ENCODE data around the gene BSN.

BSN gene

GRCh38 chr3:49609815-49610214 lies 55.5 kb downstream of the BSN start:
- no peak for FAIRE-seq
- no peak for DNase-seq (ENCODE audit: insufficient read length, low spot score)
- no peak for TF ChIP-seq POLR2A (IDR thresholded peaks at IDR 0.05; ENCODE audit: low read depth, low read length)
- TF ChIP-seq TAF1 (IDR thresholded peaks at IDR 0.05; ENCODE audit: low read depth, low read length): no peak
- TF ChIP-seq SPI1 (IDR thresholded peaks at IDR 0.05; ENCODE audit: low read depth, low read length): no peak
- TF ChIP-seq PAX5 (IDR thresholded peaks at IDR 0.05; ENCODE audit: insufficient read depth, low read length, severe bottlenecking): no peak
- no peak for TF ChIP-seq POU2F2 (IDR thresholded peaks at IDR 0.05; ENCODE audit: low read depth, low read length)
- TF ChIP-seq POLR2AphosphoS5 (IDR thresholded peaks at IDR 0.05; ENCODE audit: low read depth, low read length): no peak

DNA sequence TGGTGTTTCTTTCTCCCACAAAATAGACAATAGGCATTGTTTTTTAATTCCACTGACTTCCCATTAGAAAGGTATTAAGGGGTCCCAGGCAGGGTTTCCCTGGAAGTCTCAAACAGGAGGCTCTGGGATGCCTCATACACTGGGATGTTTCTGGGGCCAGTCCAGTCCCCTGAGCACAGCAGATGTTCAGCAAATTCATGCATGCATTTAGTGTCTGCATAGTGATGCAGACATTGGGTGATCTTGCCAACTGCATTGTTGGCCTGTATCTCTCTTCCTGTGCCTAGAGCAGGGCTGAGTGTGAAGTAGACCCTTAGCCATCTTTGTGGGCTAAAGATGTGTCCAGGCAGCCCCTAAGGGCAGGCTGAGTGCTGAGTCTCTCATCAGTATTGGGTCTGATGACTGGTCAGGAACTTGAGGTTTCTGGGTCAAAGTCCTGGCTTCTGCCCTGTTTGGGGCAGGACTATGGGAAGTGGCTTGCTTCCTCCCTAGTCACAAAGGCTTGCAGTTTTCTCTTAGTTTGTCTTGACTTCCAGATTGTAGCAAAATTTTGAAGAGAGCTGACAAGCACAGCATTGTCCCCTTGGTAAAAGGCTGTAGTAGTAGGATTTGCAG lies 56.5 kb downstream of the BSN start:
- FAIRE-seq: no peak

GRCh38 chr3:49611291-49611690 lies 57.0 kb downstream of the BSN start:
- DNase-seq (ENCODE audit: insufficient read length, low spot score): no peak
- no peak for TF ChIP-seq SPI1 (IDR thresholded peaks at IDR 0.05; ENCODE audit: low read depth, low read length)
- no peak for TF ChIP-seq PAX5 (IDR thresholded peaks at IDR 0.05; ENCODE audit: insufficient read depth, low read length, severe bottlenecking)
- TF ChIP-seq POU2F2 (IDR thresholded peaks at IDR 0.05; ENCODE audit: low read depth, low read length): no peak
- no peak for TF ChIP-seq TAF1 (IDR thresholded peaks at IDR 0.05; ENCODE audit: low read depth, low read length)
- no peak for FAIRE-seq

More for the DNA sequence above, 56.5 kb downstream of the BSN start:
- TF ChIP-seq POLR2AphosphoS5 (IDR thresholded peaks at IDR 0.05; ENCODE audit: low read depth, low read length) (no peak), POLR2A (IDR thresholded peaks at IDR 0.05; ENCODE audit: low read depth, low read length) (no peak), TAF1 (IDR thresholded peaks at IDR 0.05; ENCODE audit: low read depth, low read length) (no peak), POU2F2 (IDR thresholded peaks at IDR 0.05; ENCODE audit: low read depth, low read length) (no peak), SPI1 (IDR thresholded peaks at IDR 0.05; ENCODE audit: low read depth, low read length) (no peak), PAX5 (IDR thresholded peaks at IDR 0.05; ENCODE audit: insufficient read depth, low read length, severe bottlenecking) (no peak)
- DNase-seq (ENCODE audit: insufficient read length, low spot score): no peak

DNA sequence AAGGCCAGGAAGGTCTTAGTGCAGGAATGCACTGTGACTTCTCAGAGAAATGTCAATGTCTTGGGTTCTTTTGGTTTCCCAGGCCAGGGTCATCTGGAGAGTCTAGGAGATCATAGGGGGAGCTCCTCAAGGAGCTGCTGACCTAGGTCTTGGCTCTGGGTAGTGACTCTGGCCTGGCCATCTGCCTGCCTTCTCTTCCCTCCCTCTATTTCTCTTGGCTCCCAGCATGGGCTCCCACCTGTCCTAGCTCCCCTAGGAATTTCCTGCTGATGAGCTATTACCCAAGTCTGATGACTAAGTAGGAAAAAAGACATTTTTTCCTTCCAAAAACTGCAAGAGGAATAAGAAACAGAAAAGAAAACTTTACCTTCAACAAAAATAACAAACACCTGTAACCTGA lies 57.4 kb downstream of the BSN start:
- no peak for DNase-seq (ENCODE audit: insufficient read length, low spot score)
- no peak for FAIRE-seq
- no peak for TF ChIP-seq TAF1 (IDR thresholded peaks at IDR 0.05; ENCODE audit: low read depth, low read length)
- no peak for TF ChIP-seq POU2F2 (IDR thresholded peaks at IDR 0.05; ENCODE audit: low read depth, low read length)
- TF ChIP-seq PAX5 (IDR thresholded peaks at IDR 0.05; ENCODE audit: insufficient read depth, low read length, severe bottlenecking): no peak
- TF ChIP-seq SPI1 (IDR thresholded peaks at IDR 0.05; ENCODE audit: low read depth, low read length): no peak
- no peak for TF ChIP-seq POLR2A (IDR thresholded peaks at IDR 0.05; ENCODE audit: low read depth, low read length)
- TF ChIP-seq POLR2AphosphoS5 (IDR thresholded peaks at IDR 0.05; ENCODE audit: low read depth, low read length): no peak

- TF ChIP-seq TAF1 (IDR thresholded peaks at IDR 0.05; ENCODE audit: low read depth, low read length) (no peak), POLR2AphosphoS5 (IDR thresholded peaks at IDR 0.05; ENCODE audit: low read depth, low read length) (no peak)
- DNase-seq (ENCODE audit: insufficient read length, low spot score) (no peak), FAIRE-seq (no peak)
Measured at GRCh38 chr3:49614936-49615335, 60.7 kb downstream of the BSN start.

DNA sequence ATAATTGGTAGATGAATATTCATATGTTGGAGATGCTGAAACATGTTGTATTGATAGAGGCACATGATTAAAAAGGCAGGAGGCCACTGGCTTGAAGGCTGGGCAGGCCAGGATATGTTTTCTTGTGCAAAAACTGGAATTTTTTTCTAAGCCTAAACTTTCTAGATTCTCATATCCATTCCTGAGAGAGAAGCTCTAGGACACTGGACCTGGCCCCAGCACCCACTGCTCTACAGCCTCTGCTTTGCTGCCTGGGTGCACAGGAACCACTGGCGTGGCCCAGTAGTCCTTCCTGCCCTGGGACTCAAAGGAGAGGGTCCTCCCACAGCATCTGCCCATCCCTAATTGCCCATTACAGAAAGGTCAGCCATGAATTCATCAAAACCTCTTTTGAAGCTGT lies 61.8 kb downstream of the BSN start:
- no peak for TF ChIP-seq POLR2AphosphoS5 (IDR thresholded peaks at IDR 0.05; ENCODE audit: low read depth, low read length)
- TF ChIP-seq POLR2A (IDR thresholded peaks at IDR 0.05; ENCODE audit: low read depth, low read length): no peak
- TF ChIP-seq TAF1 (IDR thresholded peaks at IDR 0.05; ENCODE audit: low read depth, low read length): no peak
- no peak for TF ChIP-seq POU2F2 (IDR thresholded peaks at IDR 0.05; ENCODE audit: low read depth, low read length)
- TF ChIP-seq SPI1 (IDR thresholded peaks at IDR 0.05; ENCODE audit: low read depth, low read length): no peak
- TF ChIP-seq PAX5 (IDR thresholded peaks at IDR 0.05; ENCODE audit: insufficient read depth, low read length, severe bottlenecking): no peak
- DNase-seq (ENCODE audit: insufficient read length, low spot score): no peak
- FAIRE-seq: no peak

DNA sequence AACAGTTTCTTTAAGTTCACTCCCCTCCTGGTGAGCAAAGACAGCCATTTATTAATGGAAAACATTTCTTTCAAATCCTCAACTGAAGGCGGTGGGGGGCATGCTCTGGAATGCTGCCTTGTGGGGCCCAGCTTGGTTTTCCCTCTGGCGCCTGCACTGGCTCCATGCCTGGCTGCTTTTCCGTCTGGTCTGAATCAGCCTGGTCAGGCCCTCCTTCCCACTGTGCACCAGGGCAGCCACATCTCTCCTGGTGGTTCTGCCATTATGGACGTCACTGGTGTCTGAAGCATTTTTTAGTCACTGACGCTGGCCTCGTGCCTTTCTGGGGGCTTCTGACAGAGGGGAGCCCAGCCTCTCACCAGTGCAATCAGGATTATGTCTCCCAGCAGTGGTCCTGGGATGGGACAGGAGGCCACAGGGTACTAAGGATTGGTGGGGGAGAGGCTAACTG lies 62.2 kb downstream of the BSN start:
- TF ChIP-seq POLR2A (IDR thresholded peaks at IDR 0.05; ENCODE audit: low read depth, low read length) (no peak), POU2F2 (IDR thresholded peaks at IDR 0.05; ENCODE audit: low read depth, low read length) (no peak), SPI1 (IDR thresholded peaks at IDR 0.05; ENCODE audit: low read depth, low read length) (no peak), TAF1 (IDR thresholded peaks at IDR 0.05; ENCODE audit: low read depth, low read length) (no peak)
- FAIRE-seq (no peak), DNase-seq (ENCODE audit: insufficient read length, low spot score) (no peak)

- DNase-seq (ENCODE audit: insufficient read length, low spot score) (no peak), FAIRE-seq (no peak)
- no peak for TF ChIP-seq SPI1 (IDR thresholded peaks at IDR 0.05; ENCODE audit: low read depth, low read length)
- no peak for TF ChIP-seq POLR2A (IDR thresholded peaks at IDR 0.05; ENCODE audit: low read depth, low read length)
- no peak for TF ChIP-seq PAX5 (IDR thresholded peaks at IDR 0.05; ENCODE audit: insufficient read depth, low read length, severe bottlenecking)
- TF ChIP-seq TAF1 (IDR thresholded peaks at IDR 0.05; ENCODE audit: low read depth, low read length): no peak
- TF ChIP-seq POLR2AphosphoS5 (IDR thresholded peaks at IDR 0.05; ENCODE audit: low read depth, low read length): no peak
- TF ChIP-seq POU2F2 (IDR thresholded peaks at IDR 0.05; ENCODE audit: low read depth, low read length): no peak
Measured at GRCh38 chr3:49617390-49618013, 63.2 kb downstream of the BSN start.

- FAIRE-seq (no peak), DNase-seq (ENCODE audit: insufficient read length, low spot score) (no peak)
- TF ChIP-seq TAF1 (IDR thresholded peaks at IDR 0.05; ENCODE audit: low read depth, low read length) (no peak), POLR2AphosphoS5 (IDR thresholded peaks at IDR 0.05; ENCODE audit: low read depth, low read length) (no peak), PAX5 (IDR thresholded peaks at IDR 0.05; ENCODE audit: insufficient read depth, low read length, severe bottlenecking) (no peak), POU2F2 (IDR thresholded peaks at IDR 0.05; ENCODE audit: low read depth, low read length) (no peak), POLR2A (IDR thresholded peaks at IDR 0.05; ENCODE audit: low read depth, low read length) (no peak), SPI1 (IDR thresholded peaks at IDR 0.05; ENCODE audit: low read depth, low read length) (no peak)
Measured at GRCh38 chr3:49618412-49618811, 64.1 kb downstream of the BSN start.

DNA sequence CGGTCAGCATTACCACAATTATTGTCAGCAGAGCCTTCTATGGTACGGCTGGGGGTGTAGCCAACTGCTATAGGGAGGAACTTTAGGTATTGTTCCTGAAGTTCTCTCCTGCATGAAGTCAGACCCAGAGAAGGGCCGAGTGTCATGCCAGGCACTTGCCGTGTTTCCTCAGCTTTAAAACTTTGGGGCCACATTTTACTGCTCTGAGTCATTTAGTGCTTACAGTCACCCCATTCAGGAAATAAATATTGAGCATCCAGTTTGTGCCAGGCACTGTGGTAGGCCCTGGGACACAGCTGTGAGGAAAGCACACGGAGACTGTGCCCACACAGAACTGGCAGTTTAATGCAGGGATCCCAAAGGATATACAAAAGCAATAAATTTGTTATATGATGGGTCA lies 65.4 kb downstream of the BSN start:
- FAIRE-seq: no peak
- no peak for DNase-seq (ENCODE audit: insufficient read length, low spot score)
- no peak for TF ChIP-seq POLR2AphosphoS5 (IDR thresholded peaks at IDR 0.05; ENCODE audit: low read depth, low read length)
- TF ChIP-seq POLR2A (IDR thresholded peaks at IDR 0.05; ENCODE audit: low read depth, low read length): no peak
- TF ChIP-seq POU2F2 (IDR thresholded peaks at IDR 0.05; ENCODE audit: low read depth, low read length): no peak
- no peak for TF ChIP-seq PAX5 (IDR thresholded peaks at IDR 0.05; ENCODE audit: insufficient read depth, low read length, severe bottlenecking)
- no peak for TF ChIP-seq SPI1 (IDR thresholded peaks at IDR 0.05; ENCODE audit: low read depth, low read length)
- TF ChIP-seq TAF1 (IDR thresholded peaks at IDR 0.05; ENCODE audit: low read depth, low read length): no peak

Measured in GM12891 (cell line).